ENCODE measurements around the gene ESYT2. TPM values are rescaled to one million over a fixed set of nuclear protein-coding genes. Genes with fewer than 3 reads are reported as not detected.

The ESYT2 gene
- polyA plus RNA-seq, 3 donors = 14.0 to 24.1 (median 22.0) TPM

- no peaks in the 10 kb centered on the region for H3K79me2 ChIP-seq (ENCODE audit: insufficient read depth, low read length)
- no CpG with 5 or more reads among the region's 3 CpGs for WGBS (ENCODE audit: insufficient coverage)
- Mint-ChIP-seq H3K27ac (no peak overlapping the region), H3K4me3 (no peak overlapping the region), H3K27me3 (ENCODE audit: low read depth in 3 of 3) (no peaks in the 10 kb centered on the region), H3K4me1 (no peaks in the 10 kb centered on the region), H3K36me3 (peaks cover 48 to 76% of the 10 kb centered on the region in 2 donors), H3K9me3 (no peaks in the 10 kb centered on the region)
- H3K4me1 ChIP-seq (ENCODE audit: control insufficient read depth in 1 of 2, insufficient read depth in 2 of 2, low read length in 2 of 2) = no peaks in the 10 kb centered on the region
- H4K20me1 ChIP-seq (ENCODE audit: insufficient read depth, low read length) = no peaks in the 10 kb centered on the region
- H3K27ac ChIP-seq (ENCODE audit: low read depth in 1 of 2, low read length in 2 of 2) = no peak overlapping the region
- H3K4me3 ChIP-seq (replicated peaks in 1 of 3; ENCODE audit: low read depth in 2 of 3, low read length in 3 of 3) = no peak overlapping the region
- TF ChIP-seq CTCF (IDR thresholded peaks at IDR 0.05) = no peak
- no peak overlapping the region for H3K9ac ChIP-seq (ENCODE audit: insufficient read depth, low read length, poor library complexity, severe bottlenecking)
- no peak for DNase-seq
- no peak overlapping the region for H3K4me2 ChIP-seq (replicated peaks; ENCODE audit: extremely low read depth, low read length, poor library complexity, severe bottlenecking)
- no peak overlapping the region for H2AFZ ChIP-seq (ENCODE audit: insufficient read depth, low read depth, low read length, poor library complexity, severe bottlenecking)
- H3K27me3 ChIP-seq (ENCODE audit: control insufficient read depth in 2 of 2, insufficient read depth in 2 of 2, low read length in 2 of 2) = no peaks in the 10 kb centered on the region
- H3K9me3 ChIP-seq (replicated peaks in 1 of 2; ENCODE audit: control insufficient read depth in 1 of 2, insufficient read depth in 1 of 2, low read length in 2 of 2) = no peaks in the 10 kb centered on the region
- intact Hi-C loops (cut with micrococcal nuclease) = no loop called here
- H3K36me3 ChIP-seq (replicated peaks in 1 of 2; ENCODE audit: control insufficient read depth in 1 of 2, insufficient read depth in 2 of 2, low read length in 2 of 2) = peaks cover 46 to 80% of the 10 kb centered on the region in 2 donors
These were observed 77.6 kb downstream of the ESYT2 start for GRCh38 chr7:158751751-158752150.

- DNase-seq = no peak
- Histone ChIP-seq H3K27me3 (ENCODE audit: control insufficient read depth in 2 of 2, insufficient read depth in 2 of 2, low read length in 2 of 2) (no peaks in the 10 kb centered on the region), H4K20me1 (ENCODE audit: insufficient read depth, low read length) (no peaks in the 10 kb centered on the region), H3K4me3 (replicated peaks in 1 of 3; ENCODE audit: low read depth in 2 of 3, low read length in 3 of 3) (no peak overlapping the region), H3K79me2 (ENCODE audit: insufficient read depth, low read length) (no peaks in the 10 kb centered on the region), H3K9ac (ENCODE audit: insufficient read depth, low read length, poor library complexity, severe bottlenecking) (no peak overlapping the region), H3K4me1 (ENCODE audit: control insufficient read depth in 1 of 2, insufficient read depth in 2 of 2, low read length in 2 of 2) (no peaks in the 10 kb centered on the region), H3K9me3 (replicated peaks in 1 of 2; ENCODE audit: control insufficient read depth in 1 of 2, insufficient read depth in 1 of 2, low read length in 2 of 2) (no peaks in the 10 kb centered on the region), H3K36me3 (replicated peaks in 1 of 2; ENCODE audit: control insufficient read depth in 1 of 2, insufficient read depth in 2 of 2, low read length in 2 of 2) (peaks cover 46 to 81% of the 10 kb centered on the region in 2 donors), H2AFZ (ENCODE audit: insufficient read depth, low read depth, low read length, poor library complexity, severe bottlenecking) (no peak overlapping the region), H3K27ac (ENCODE audit: low read depth in 1 of 2, low read length in 2 of 2) (no peak overlapping the region), H3K4me2 (replicated peaks; ENCODE audit: extremely low read depth, low read length, poor library complexity, severe bottlenecking) (no peak overlapping the region)
- TF ChIP-seq CTCF (IDR thresholded peaks at IDR 0.05) = no peak
- intact Hi-C loops (cut with micrococcal nuclease) = no loop called here
- no CpG with 5 or more reads among the region's 2 CpGs for WGBS (ENCODE audit: insufficient coverage)
- no peaks in the 10 kb centered on the region for H3K27me3 Mint-ChIP-seq (ENCODE audit: low read depth in 3 of 3)
- H3K4me3 Mint-ChIP-seq = no peak overlapping the region
- H3K36me3 Mint-ChIP-seq = peaks cover 48 to 76% of the 10 kb centered on the region in 2 donors
- no peaks in the 10 kb centered on the region for H3K9me3 Mint-ChIP-seq
- no peak overlapping the region for H3K27ac Mint-ChIP-seq
- no peaks in the 10 kb centered on the region for H3K4me1 Mint-ChIP-seq
These were observed 78.1 kb downstream of the ESYT2 start for GRCh38 chr7:158751199-158751598.

Data from CD14-positive monocyte (primary cell).